Subcutaneous abdominal adipose tissue (tissue), 5 donors: ENCODE results near the gene C1GALT1.

Experiments
- H3K27ac ChIP-seq: one replicate; pipeline ENCODE4 v1.7.0; 2013; ENCODE audit warnings: low read depth, mild to moderate bottlenecking, inconsistent platforms, low read length, moderate library complexity
- H3K27me3 ChIP-seq, 5 donors: one replicate each; pipeline ENCODE4 v1.7.0; 2013; ENCODE audit warnings: low read length in 5 of 5, inconsistent platforms in 1 of 5; ENCODE audit not compliant: control insufficient read depth in 5 of 5, insufficient read depth in 4 of 5
- H3K36me3 ChIP-seq, 5 donors: one replicate each; pipeline ENCODE4 v1.7.0; 2013; ENCODE audit warnings: low read length in 5 of 5; ENCODE audit not compliant: control insufficient read depth in 5 of 5, insufficient read depth in 5 of 5
- H3K4me1 ChIP-seq, 5 donors: one replicate each; pipeline ENCODE4 v1.7.0; 2013; ENCODE audit warnings: low read length in 5 of 5, mild to moderate bottlenecking in 3 of 5, moderate library complexity in 1 of 5; ENCODE audit not compliant: control insufficient read depth in 5 of 5, insufficient read depth in 5 of 5
- H3K4me3 ChIP-seq, 5 donors: one replicate each; pipeline ENCODE4 v1.7.0; 2013; ENCODE audit warnings: low read length in 5 of 5, low read depth in 1 of 5
- H3K9ac ChIP-seq, 5 donors: one replicate each; pipeline ENCODE4 v1.7.0; 2013; ENCODE audit warnings: low read length in 5 of 5, mild to moderate bottlenecking in 4 of 5, moderate library complexity in 3 of 5
- H3K9me3 ChIP-seq, 5 donors: one replicate each; pipeline ENCODE4 v1.7.0; 2013; ENCODE audit warnings: low read length in 5 of 5; ENCODE audit not compliant: control insufficient read depth in 5 of 5
- donor health status: healthy.
- donor health status: healthy.
- donor health status: healthy.
- donor health status: healthy.
- donor health status: healthy.

The C1GALT1 gene

GRCh38 chr7:7210475-7211237 is 28.3 kb downstream of the C1GALT1 start:
- no peaks in the 10 kb centered on the region for H3K27me3 ChIP-seq
- no peaks in the 10 kb centered on the region for H3K9me3 ChIP-seq
- no peak overlapping the region for H3K27ac ChIP-seq
- peaks cover 0 to 3% (median 0%) of the 10 kb centered on the region in 5 donors for H3K4me1 ChIP-seq
- no peak overlapping the region for H3K9ac ChIP-seq
- H3K4me3 ChIP-seq: no peak overlapping the region
- H3K36me3 ChIP-seq: peaks cover 0 to 6% (median 3%) of the 10 kb centered on the region in 5 donors

DNA sequence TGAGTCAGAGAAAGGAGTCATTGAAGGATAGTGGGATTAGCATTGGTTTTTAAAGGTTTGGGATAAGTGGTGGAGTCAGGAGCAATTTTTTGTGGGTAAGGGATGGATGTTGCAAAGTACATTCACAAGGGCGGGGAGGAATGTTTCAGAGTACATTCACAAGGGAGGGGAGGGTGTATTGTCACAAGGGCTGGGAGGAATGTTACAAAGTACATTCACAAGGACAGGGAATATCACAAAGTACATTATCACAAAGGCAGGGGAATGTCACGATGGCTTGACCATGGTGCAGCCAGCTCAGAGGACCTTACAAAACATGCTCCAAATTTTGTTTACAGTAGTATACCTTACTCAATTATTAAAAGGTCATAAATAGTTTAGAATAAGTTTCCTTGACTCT is 30.3 kb downstream of the C1GALT1 start:
- Histone ChIP-seq H3K9me3 (no peaks in the 10 kb centered on the region), H3K4me3 (no peak overlapping the region), H3K27ac (no peak overlapping the region), H3K36me3 (peaks cover 7 to 14% (median 8%) of the 10 kb centered on the region in 5 donors), H3K27me3 (no peaks in the 10 kb centered on the region), H3K4me1 (peaks cover 0 to 3% (median 0%) of the 10 kb centered on the region in 5 donors), H3K9ac (no peak overlapping the region)

DNA sequence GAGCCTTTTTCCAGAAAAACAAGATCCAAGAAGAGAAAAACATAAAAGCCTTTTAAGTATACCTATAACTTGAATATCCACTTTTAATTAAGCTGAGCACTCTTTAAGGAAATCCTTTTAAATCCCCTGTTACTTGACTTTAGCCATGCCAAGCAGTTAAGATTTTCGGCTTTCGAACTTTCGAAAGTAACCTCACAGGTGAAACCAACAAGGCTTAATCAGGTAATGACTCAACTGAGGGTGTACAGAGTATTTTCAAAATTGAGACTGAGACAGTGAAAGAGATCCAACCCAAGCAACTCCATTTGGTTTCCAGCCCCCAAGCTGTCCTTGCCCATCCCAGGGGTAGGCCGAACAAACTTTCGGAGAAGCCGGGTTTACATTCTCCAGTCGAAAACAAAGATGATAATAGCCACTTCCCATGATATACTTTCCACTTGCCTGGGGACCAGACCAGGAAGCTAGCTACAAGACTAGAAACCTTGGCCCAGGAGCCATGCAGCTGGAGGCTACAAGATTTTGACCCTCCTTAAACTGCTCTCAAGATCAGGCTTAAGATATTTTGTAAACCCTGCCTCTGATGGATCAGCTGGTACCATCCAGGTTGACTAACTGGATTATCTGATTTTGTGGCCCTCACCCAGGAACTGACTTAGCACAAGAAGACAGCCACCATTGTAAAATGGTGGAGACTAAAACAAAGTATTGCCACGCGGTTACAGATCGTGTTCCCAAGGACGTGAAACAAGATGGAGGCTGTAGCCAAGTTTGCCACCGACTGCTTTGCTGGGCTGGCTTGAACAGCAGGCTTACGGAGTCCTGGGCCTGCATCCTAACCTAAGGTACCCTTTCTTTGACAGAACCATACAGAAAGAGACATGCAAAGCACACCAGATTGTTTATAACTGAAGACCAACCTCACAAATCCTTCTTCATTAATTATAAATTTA is 32.3 kb downstream of the C1GALT1 start:
- Histone ChIP-seq H3K9me3 (no peaks in the 10 kb centered on the region), H3K9ac (no peak overlapping the region)

GRCh38 chr7:7216279-7216678 is 33.9 kb downstream of the C1GALT1 start:
- no peaks in the 10 kb centered on the region for H3K27me3 ChIP-seq

More for the DNA sequence above, 32.3 kb downstream of the C1GALT1 start:
- H3K4me3 ChIP-seq: no peak overlapping the region
- peaks cover 7 to 18% (median 8%) of the 10 kb centered on the region in 5 donors for H3K36me3 ChIP-seq
- no peak overlapping the region for H3K27ac ChIP-seq
- H3K27me3 ChIP-seq: no peaks in the 10 kb centered on the region
- H3K4me1 ChIP-seq: peaks cover 0 to 3% (median 0%) of the 10 kb centered on the region in 5 donors

DNA sequence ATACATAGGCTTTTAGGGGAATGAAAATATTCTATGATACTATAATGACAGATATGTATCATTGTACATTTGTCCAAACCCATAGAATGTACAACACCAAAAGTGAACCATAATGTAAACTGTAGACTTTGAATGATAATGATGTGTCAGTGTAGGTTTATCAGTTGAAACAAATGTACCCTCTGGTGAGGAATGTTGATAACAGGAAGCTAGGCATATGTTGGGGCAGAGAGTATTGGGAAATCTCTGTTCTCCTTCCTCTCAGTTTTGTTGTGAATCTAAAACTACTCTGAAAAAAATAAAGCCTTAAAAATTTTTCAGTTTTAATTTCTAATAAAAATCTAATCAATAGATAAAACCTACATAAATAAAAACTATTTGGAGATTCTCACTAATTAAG is 36.9 kb downstream of the C1GALT1 start:
- Histone ChIP-seq H3K36me3 (peaks cover 3 to 18% (median 8%) of the 10 kb centered on the region in 5 donors), H3K4me1 (peaks cover 0 to 9% (median 5%) of the 10 kb centered on the region in 5 donors), H3K27me3 (no peaks in the 10 kb centered on the region), H3K9me3 (no peaks in the 10 kb centered on the region), H3K9ac (no peak overlapping the region), H3K4me3 (no peak overlapping the region), H3K27ac (no peak overlapping the region)

More at GRCh38 chr7:7216279-7216678, 33.9 kb downstream of the C1GALT1 start:
- no peak overlapping the region for H3K27ac ChIP-seq
- no peaks in the 10 kb centered on the region for H3K9me3 ChIP-seq
- peaks cover 3 to 18% (median 8%) of the 10 kb centered on the region in 5 donors for H3K36me3 ChIP-seq
- no peak overlapping the region for H3K9ac ChIP-seq
- H3K4me1 ChIP-seq: peaks cover 0 to 3% (median 1%) of the 10 kb centered on the region in 5 donors
- H3K4me3 ChIP-seq: no peak overlapping the region

- Histone ChIP-seq H3K4me1 (peaks cover 0 to 11% (median 5%) of the 10 kb centered on the region in 5 donors), H3K27me3 (no peaks in the 10 kb centered on the region), H3K4me3 (no peak overlapping the region), H3K36me3 (peaks cover 3 to 12% (median 7%) of the 10 kb centered on the region in 5 donors), H3K9me3 (no peaks in the 10 kb centered on the region), H3K9ac (no peak overlapping the region), H3K27ac (peak overlapping the region; percentile 33)
Measured at GRCh38 chr7:7220821-7221220, 38.5 kb downstream of the C1GALT1 start.

GRCh38 chr7:7221599-7222038 is 39.3 kb downstream of the C1GALT1 start:
- no peak overlapping the region for H3K9ac ChIP-seq
- no peaks in the 10 kb centered on the region for H3K9me3 ChIP-seq
- peaks cover 0 to 17% (median 5%) of the 10 kb centered on the region in 5 donors for H3K4me1 ChIP-seq
- H3K27ac ChIP-seq: peak overlapping the region; percentile 33
- H3K36me3 ChIP-seq: peaks cover 2 to 8% (median 5%) of the 10 kb centered on the region in 5 donors
- no peak overlapping the region for H3K4me3 ChIP-seq
- no peaks in the 10 kb centered on the region for H3K27me3 ChIP-seq

GRCh38 chr7:7223250-7223649 is 40.9 kb downstream of the C1GALT1 start:
- Histone ChIP-seq H3K27me3 (no peaks in the 10 kb centered on the region), H3K9ac (no peak overlapping the region), H3K27ac (no peak overlapping the region), H3K4me1 (peaks cover 0 to 21% (median 5%) of the 10 kb centered on the region in 5 donors), H3K9me3 (no peaks in the 10 kb centered on the region), H3K4me3 (no peak overlapping the region), H3K36me3 (peaks cover 0 to 2% (median 0%) of the 10 kb centered on the region in 5 donors)

GRCh38 chr7:7226407-7226806 is 44.1 kb downstream of the C1GALT1 start:
- Histone ChIP-seq H3K4me3 (no peak overlapping the region), H3K36me3 (no peaks in the 10 kb centered on the region)

More at GRCh38 chr7:7226407-7226806, 44.1 kb downstream of the C1GALT1 start:
- Histone ChIP-seq H3K27me3 (no peaks in the 10 kb centered on the region), H3K27ac (peak overlapping the region; percentile 59), H3K9me3 (peaks cover 0 to 7% (median 4%) of the 10 kb centered on the region in 5 donors), H3K9ac (no peak overlapping the region), H3K4me1 (peaks cover 0 to 28% (median 16%) of the 10 kb centered on the region in 5 donors)
